HUES48 (cell line): ENCODE measurements around the gene ZDHHC11.
"Not testable (repeated sequence)": the region's sequence is repeated elsewhere in the genome, so short reads cannot be mapped to it uniquely, and the experiment has no call there.

Experiments used
- H3K27ac ChIP-seq: one replicate; pipeline ENCODE4 v1.7.0; 2013; ENCODE audit warnings: low read depth, low read length, inconsistent platforms
- H3K27me3 ChIP-seq: 2 replicates; pipeline ENCODE4 v1.6.1; 2013; ENCODE audit warnings: mild to moderate bottlenecking, low read length; ENCODE audit not compliant: control insufficient read depth, insufficient read depth
- H3K36me3 ChIP-seq: 2 replicates; pipeline ENCODE4 v1.6.1; 2013; ENCODE audit warnings: low read length; ENCODE audit not compliant: control insufficient read depth, insufficient read depth
- H3K4me1 ChIP-seq: 2 replicates; pipeline ENCODE4 v1.6.1; 2013; ENCODE audit warnings: mild to moderate bottlenecking, low read length; ENCODE audit not compliant: control insufficient read depth, insufficient read depth
- H3K4me3 ChIP-seq: 2 replicates; pipeline ENCODE4 v1.5.1; 2013; ENCODE audit warnings: mild to moderate bottlenecking, low read depth, low read length
- H3K9ac ChIP-seq: 2 replicates; pipeline ENCODE4 v1.6.1; 2013; ENCODE audit warnings: mild to moderate bottlenecking, low read depth, low read length, moderate library complexity
- H3K9me3 ChIP-seq: 2 replicates; pipeline ENCODE4 v1.6.1; 2013; ENCODE audit warnings: low read length; ENCODE audit not compliant: control insufficient read depth, insufficient read depth

Gene ZDHHC11

GRCh38 chr5:856531-857425, 6.0 kb upstream of the ZDHHC11 start:
- no peak overlapping the region for H3K9ac ChIP-seq
- H3K4me1 ChIP-seq = no peaks in the 10 kb centered on the region
- no peaks in the 10 kb centered on the region for H3K9me3 ChIP-seq
- no peaks in the 10 kb centered on the region for H3K36me3 ChIP-seq
- H3K4me3 ChIP-seq = no peak overlapping the region
- no peak overlapping the region for H3K27ac ChIP-seq
- no peaks in the 10 kb centered on the region for H3K27me3 ChIP-seq

- Histone ChIP-seq H3K36me3 (no peaks in the 10 kb centered on the region), H3K27ac (no peak overlapping the region), H3K4me1 (no peaks in the 10 kb centered on the region)
Observed at GRCh38 chr5:855771-856530, 5.2 kb upstream of the ZDHHC11 start.

GRCh38 chr5:854966-855743, 4.4 kb upstream of the ZDHHC11 start:
- H3K36me3 ChIP-seq = no peaks in the 10 kb centered on the region
- no peak overlapping the region for H3K27ac ChIP-seq

More at GRCh38 chr5:855771-856530, 5.2 kb upstream of the ZDHHC11 start:
- Histone ChIP-seq H3K27me3 (no peaks in the 10 kb centered on the region), H3K9ac (no peak overlapping the region), H3K4me3 (no peak overlapping the region), H3K9me3 (no peaks in the 10 kb centered on the region)

GRCh38 chr5:854217-854616, 3.4 kb upstream of the ZDHHC11 start:
- Histone ChIP-seq H3K9me3 (no peaks in the 10 kb centered on the region), H3K27ac (no peak overlapping the region), H3K27me3 (no peaks in the 10 kb centered on the region), H3K4me3 (no peak overlapping the region), H3K4me1 (no peaks in the 10 kb centered on the region), H3K9ac (no peak overlapping the region), H3K36me3 (no peaks in the 10 kb centered on the region)

More at GRCh38 chr5:854966-855743, 4.4 kb upstream of the ZDHHC11 start:
- H3K4me3 ChIP-seq = no peak overlapping the region
- H3K9me3 ChIP-seq = no peaks in the 10 kb centered on the region
- H3K27me3 ChIP-seq = no peaks in the 10 kb centered on the region
- H3K4me1 ChIP-seq = no peaks in the 10 kb centered on the region
- H3K9ac ChIP-seq = no peak overlapping the region

GRCh38 chr5:853416-854090, 2.8 kb upstream of the ZDHHC11 start:
- H3K4me1 ChIP-seq = not testable (repeated sequence)

GRCh38 chr5:852431-853401, 1.9 kb upstream of the ZDHHC11 start:
- Histone ChIP-seq H3K9me3 (no peaks in the 10 kb centered on the region), H3K4me3 (no peak overlapping the region), H3K9ac (no peak overlapping the region), H3K36me3 (no peaks in the 10 kb centered on the region), H3K27ac (no peak overlapping the region), H3K27me3 (no peaks in the 10 kb centered on the region), H3K4me1 (no peaks in the 10 kb centered on the region)

More at GRCh38 chr5:853416-854090, 2.8 kb upstream of the ZDHHC11 start:
- not testable (repeated sequence) for H3K27me3 ChIP-seq, H3K36me3 ChIP-seq, H3K9ac ChIP-seq, H3K27ac ChIP-seq, H3K4me3 ChIP-seq, H3K9me3 ChIP-seq

GRCh38 chr5:852018-852417, 1.2 kb upstream of the ZDHHC11 start:
- Histone ChIP-seq H3K9ac (no peak overlapping the region), H3K9me3 (no peaks in the 10 kb centered on the region), H3K36me3 (no peaks in the 10 kb centered on the region), H3K27ac (no peak overlapping the region), H3K27me3 (no peaks in the 10 kb centered on the region), H3K4me1 (no peaks in the 10 kb centered on the region), H3K4me3 (no peak overlapping the region)

GRCh38 chr5:851553-851952, 767 bp upstream of the ZDHHC11 start:
- no peaks in the 10 kb centered on the region for H3K27me3 ChIP-seq
- H3K9ac ChIP-seq = no peak overlapping the region
- no peaks in the 10 kb centered on the region for H3K36me3 ChIP-seq
- no peak overlapping the region for H3K27ac ChIP-seq
- no peaks in the 10 kb centered on the region for H3K4me1 ChIP-seq
- no peaks in the 10 kb centered on the region for H3K9me3 ChIP-seq
- no peak overlapping the region for H3K4me3 ChIP-seq

GRCh38 chr5:851076-851475, 290 bp upstream of the ZDHHC11 start:
- Histone ChIP-seq H3K36me3 (no peaks in the 10 kb centered on the region), H3K9me3 (no peaks in the 10 kb centered on the region), H3K4me1 (no peaks in the 10 kb centered on the region), H3K9ac (no peak overlapping the region), H3K4me3 (no peak overlapping the region), H3K27ac (no peak overlapping the region), H3K27me3 (no peaks in the 10 kb centered on the region)
